HEK293T (cell line): Measurements from ENCODE around the gene ZNF469.

Experiments used
- BHLHE40 ChIP-seq: fragments of 450-650 bp; IDR thresholded peaks from 2 replicates; pipeline ENCODE4 v1.6.1; 2016; ENCODE audit warnings: mild to moderate bottlenecking, moderate library complexity, borderline replicate concordance
- ELF4 ChIP-seq: fragments of 450-650 bp; IDR thresholded peaks from 2 replicates; pipeline ENCODE4 v1.6.1; 2017; ENCODE audit warnings: antibody characterized with exemption
- FOXK2 ChIP-seq: fragments of 450-650 bp; IDR thresholded peaks from 2 replicates; pipeline ENCODE4 v1.6.1; 2016; ENCODE audit warnings: mild to moderate bottlenecking
- FOXM1 ChIP-seq: fragments of 450-650 bp; IDR thresholded peaks from 2 replicates; pipeline ENCODE4 v1.6.1; 2017; ENCODE audit warnings: mild to moderate bottlenecking, borderline replicate concordance
- L3MBTL2 ChIP-seq: fragments of 450-650 bp; conservative IDR thresholded peaks from 2 replicates; pipeline ENCODE4 v1.6.1; 2016; ENCODE audit warnings: mild to moderate bottlenecking
- LEF1 ChIP-seq: fragments of 450-650 bp; IDR thresholded peaks from 2 replicates; pipeline ENCODE4 v1.6.1; 2017; ENCODE audit warnings: mild to moderate bottlenecking, borderline replicate concordance
- SP1 ChIP-seq: fragments of 450-650 bp; IDR thresholded peaks from 2 replicates; pipeline ENCODE4 v1.6.1; 2017
- SUZ12 ChIP-seq: fragments of 450-650 bp; IDR thresholded peaks from 2 replicates; pipeline ENCODE4 v1.6.1; 2016; ENCODE audit warnings: mild to moderate bottlenecking
- TARDBP ChIP-seq: fragments of 450-650 bp; IDR thresholded peaks from 2 replicates; pipeline ENCODE4 v1.6.1; 2016

DNA sequence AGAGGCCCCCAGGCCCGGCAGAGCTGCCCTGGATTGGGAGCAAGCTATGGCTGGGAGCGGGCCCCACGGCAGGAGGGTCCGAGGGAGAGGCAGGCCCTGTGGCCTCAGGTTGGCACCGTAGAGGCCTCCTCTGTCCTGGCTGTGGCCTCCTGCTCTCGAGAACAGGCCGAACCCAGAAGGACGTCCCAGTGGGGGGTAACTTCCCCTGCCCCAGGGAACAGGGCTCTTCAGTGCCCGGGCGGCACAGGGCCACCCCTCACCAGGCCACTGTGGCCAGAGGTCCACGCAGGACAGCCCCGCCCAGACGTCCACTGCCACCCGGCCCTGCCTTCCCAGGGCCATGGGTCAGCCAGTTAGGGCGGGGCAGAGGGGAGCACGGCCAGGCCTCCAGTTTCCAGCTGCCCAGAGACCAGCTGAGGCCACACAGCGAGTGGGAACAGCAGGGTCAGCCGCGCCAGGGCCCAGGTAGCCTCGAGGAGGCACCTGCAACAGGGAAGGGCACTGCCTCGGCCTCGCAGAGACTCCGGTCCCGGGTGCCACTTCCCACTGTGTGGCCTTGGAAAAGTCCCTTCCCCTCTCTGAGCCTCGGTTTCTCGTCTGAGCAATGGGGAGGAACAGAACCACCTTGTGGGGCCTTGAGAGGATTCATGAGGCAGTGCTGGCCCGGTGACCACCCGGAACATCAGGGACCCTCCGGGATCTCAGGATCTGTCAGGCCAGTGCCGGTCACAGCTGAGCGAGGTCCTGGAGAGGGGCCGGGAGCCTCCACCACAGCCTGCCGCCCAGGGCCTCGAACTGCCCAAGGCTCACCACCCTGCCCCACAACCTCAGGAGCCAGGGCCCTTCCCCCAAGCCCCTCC, 32.0 kb downstream of the ZNF469 start:
- TF ChIP-seq SP1 (no peak), FOXM1 (no peak), L3MBTL2 (no peak), LEF1 (no peak), SUZ12 (no peak), TARDBP (no peak), FOXK2 (no peak), BHLHE40 (no peak), ELF4 (no peak)
